GM23338 (cell line): ENCODE data around the gene AGFG2.

Experiments
- EZH2 ChIP-seq: fragments of 200-600 bp; sonication (generic); IDR thresholded peaks from one replicate; pipeline ENCODE4 v1.8.0; 2017; ENCODE audit warnings: antibody characterized with exemption, mild to moderate bottlenecking, low read depth; ENCODE audit not compliant: unreplicated experiment
- JUNB ChIP-seq: IDR thresholded peaks from one replicate; pipeline ENCODE4 v1.6.1; 2016; ENCODE audit warnings: antibody characterized with exemption; ENCODE audit not compliant: unreplicated experiment
- POLR2AphosphoS5 ChIP-seq: IDR thresholded peaks from 2 replicates; pipeline ENCODE4 v1.6.1; 2016; ENCODE audit warnings: antibody characterized with exemption, low read depth
- TF ChIP-seq, protein P1 (sequence below), 2 experiments: fragments of 200-600 bp in 1 of 2; sonication (generic) in 1 of 2; conservative IDR thresholded peaks; 2 replicates each; pipeline versions ENCODE4 v1.5.1 to v1.6.1; 2016 to 2017; ENCODE audit warnings: antibody characterized with exemption in 2 of 2, low read depth in 2 of 2, mild to moderate bottlenecking in 2 of 2, moderate library complexity in 1 of 2
- TF ChIP-seq, protein P2 (sequence below): IDR thresholded peaks from one replicate; pipeline ENCODE4 v1.6.1; 2018; ENCODE audit warnings: antibody characterized with exemption; ENCODE audit not compliant: unreplicated experiment

DNA sequence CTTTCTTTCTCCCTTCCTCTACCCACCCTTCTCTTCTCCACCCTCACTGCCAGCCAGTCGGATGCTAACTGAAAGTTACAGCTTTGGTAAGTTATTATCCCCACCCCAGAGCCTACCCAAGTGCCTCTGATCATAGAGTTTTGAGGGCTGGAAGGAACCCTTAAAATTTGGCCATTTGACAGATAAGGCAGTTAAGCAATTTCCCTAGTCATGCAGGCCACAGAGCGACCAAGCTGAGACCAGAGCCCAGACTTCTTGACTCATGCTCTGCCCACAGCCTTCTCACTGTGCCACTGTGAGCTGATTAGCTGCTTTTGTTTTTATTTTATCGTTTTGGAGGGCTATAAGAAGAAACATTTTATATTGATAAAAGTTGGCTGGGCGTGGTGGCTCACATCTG lies 17.5 kb downstream of the AGFG2 start:
- TF ChIP-seq EZH2 (no peak), JUNB (no peak), POLR2AphosphoS5 (no peak)
- TF ChIP-seq, protein P1, sequence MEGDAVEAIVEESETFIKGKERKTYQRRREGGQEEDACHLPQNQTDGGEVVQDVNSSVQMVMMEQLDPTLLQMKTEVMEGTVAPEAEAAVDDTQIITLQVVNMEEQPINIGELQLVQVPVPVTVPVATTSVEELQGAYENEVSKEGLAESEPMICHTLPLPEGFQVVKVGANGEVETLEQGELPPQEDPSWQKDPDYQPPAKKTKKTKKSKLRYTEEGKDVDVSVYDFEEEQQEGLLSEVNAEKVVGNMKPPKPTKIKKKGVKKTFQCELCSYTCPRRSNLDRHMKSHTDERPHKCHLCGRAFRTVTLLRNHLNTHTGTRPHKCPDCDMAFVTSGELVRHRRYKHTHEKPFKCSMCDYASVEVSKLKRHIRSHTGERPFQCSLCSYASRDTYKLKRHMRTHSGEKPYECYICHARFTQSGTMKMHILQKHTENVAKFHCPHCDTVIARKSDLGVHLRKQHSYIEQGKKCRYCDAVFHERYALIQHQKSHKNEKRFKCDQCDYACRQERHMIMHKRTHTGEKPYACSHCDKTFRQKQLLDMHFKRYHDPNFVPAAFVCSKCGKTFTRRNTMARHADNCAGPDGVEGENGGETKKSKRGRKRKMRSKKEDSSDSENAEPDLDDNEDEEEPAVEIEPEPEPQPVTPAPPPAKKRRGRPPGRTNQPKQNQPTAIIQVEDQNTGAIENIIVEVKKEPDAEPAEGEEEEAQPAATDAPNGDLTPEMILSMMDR (conservative IDR thresholded peaks at IDR 0.05; ENCODE audit: low read depth in 2 of 2): no peak
- TF ChIP-seq, protein P2, sequence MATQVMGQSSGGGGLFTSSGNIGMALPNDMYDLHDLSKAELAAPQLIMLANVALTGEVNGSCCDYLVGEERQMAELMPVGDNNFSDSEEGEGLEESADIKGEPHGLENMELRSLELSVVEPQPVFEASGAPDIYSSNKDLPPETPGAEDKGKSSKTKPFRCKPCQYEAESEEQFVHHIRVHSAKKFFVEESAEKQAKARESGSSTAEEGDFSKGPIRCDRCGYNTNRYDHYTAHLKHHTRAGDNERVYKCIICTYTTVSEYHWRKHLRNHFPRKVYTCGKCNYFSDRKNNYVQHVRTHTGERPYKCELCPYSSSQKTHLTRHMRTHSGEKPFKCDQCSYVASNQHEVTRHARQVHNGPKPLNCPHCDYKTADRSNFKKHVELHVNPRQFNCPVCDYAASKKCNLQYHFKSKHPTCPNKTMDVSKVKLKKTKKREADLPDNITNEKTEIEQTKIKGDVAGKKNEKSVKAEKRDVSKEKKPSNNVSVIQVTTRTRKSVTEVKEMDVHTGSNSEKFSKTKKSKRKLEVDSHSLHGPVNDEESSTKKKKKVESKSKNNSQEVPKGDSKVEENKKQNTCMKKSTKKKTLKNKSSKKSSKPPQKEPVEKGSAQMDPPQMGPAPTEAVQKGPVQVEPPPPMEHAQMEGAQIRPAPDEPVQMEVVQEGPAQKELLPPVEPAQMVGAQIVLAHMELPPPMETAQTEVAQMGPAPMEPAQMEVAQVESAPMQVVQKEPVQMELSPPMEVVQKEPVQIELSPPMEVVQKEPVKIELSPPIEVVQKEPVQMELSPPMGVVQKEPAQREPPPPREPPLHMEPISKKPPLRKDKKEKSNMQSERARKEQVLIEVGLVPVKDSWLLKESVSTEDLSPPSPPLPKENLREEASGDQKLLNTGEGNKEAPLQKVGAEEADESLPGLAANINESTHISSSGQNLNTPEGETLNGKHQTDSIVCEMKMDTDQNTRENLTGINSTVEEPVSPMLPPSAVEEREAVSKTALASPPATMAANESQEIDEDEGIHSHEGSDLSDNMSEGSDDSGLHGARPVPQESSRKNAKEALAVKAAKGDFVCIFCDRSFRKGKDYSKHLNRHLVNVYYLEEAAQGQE: no peak
